Measurements from ENCODE around the gene ROR1. TPM values are rescaled to one million over a fixed set of nuclear protein-coding genes. Genes with fewer than 3 reads are reported as not detected.

The ROR1 gene
- total and polyA plus RNA-seq, 10 of the 15 experiments (the other 5 are each of a cell fraction or from before 2014, with no cell fraction given) = 0.02 to 0.08 (median 0.05) TPM; not detected in 6

DNA sequence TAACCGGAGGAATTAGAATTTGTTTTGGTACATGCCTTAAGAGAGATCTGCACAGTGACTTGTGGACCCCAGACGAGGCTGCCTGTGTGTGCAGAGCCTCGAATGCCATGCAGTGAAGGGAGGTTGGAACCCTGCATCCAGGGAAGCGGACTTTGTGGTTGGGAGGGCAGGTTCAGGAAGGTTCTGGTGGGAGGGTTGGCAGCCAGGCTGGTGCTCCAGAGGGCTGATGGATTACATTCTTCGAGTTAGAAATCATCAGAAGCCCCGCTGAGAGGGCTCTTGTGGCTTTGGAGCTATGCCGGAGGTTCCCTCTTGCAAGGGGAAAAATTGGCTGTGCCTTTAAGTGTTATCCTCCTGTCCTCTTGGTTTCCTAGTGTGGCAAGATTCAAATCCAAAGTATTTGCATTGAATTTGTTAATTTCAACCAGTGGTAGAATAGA is 21.1 kb downstream of the ROR1 start:
- in situ Hi-C loops (cut with MboI) = no loop called here
- no peak overlapping the region for H3K9ac ChIP-seq (ENCODE audit: control insufficient read depth, insufficient read depth, low read length)
- WGBS (ENCODE audit: insufficient coverage, insufficient replicate concordance, low lambda C conversion rate, missing lambda C conversion rate) = 23% methylated on average over 7 of the region's 7 CpGs
- ATAC-seq (no peak), FAIRE-seq (no peak), DNase-seq (ENCODE audit: low read depth, low spot score) (no peak)
- H4K20me1 ChIP-seq (ENCODE audit: control insufficient read depth, insufficient read depth) = no peaks in the 10 kb centered on the region
- no peaks in the 10 kb centered on the region for H3K9me3 ChIP-seq (replicated peaks; ENCODE audit: control insufficient read depth, insufficient read depth, low read length)
- H3K27ac ChIP-seq (ENCODE audit: control insufficient read depth, insufficient read depth) = no peak overlapping the region
- POLR2A ChIA-PET = interaction anchor here (0.6 kb wide), 1 partner anchor 318 kb away, joined by 3 read pairs; no protein-coding TSS in a partner anchor
- H3K27me3 ChIP-seq (replicated peaks in 1 of 2; ENCODE audit: control insufficient read depth in 2 of 2, insufficient read depth in 2 of 2, low read length in 1 of 2) = peaks cover 0 to 3% of the 10 kb centered on the region in 2 experiments; a peak in 2 of 4 replicates
- BruUV-seq (replicated peaks) = no TSS peak
- H3K79me2 ChIP-seq (ENCODE audit: control insufficient read depth, insufficient read depth, low read length) = no peaks in the 10 kb centered on the region
- intact Hi-C loops (cut with micrococcal nuclease; ENCODE audit: unreplicated experiment) = no loop called here
- RAD21 ChIA-PET (ENCODE audit: unreplicated experiment) = no interaction called here
- H3K4me1 ChIP-seq (ENCODE audit: control insufficient read depth, insufficient read depth, low read length) = no peaks in the 10 kb centered on the region
- TF ChIP-seq TBL1XR1 (IDR thresholded peaks at IDR 0.05; ENCODE audit: low read depth, low read length) (no peak), STAT1 (conservative IDR thresholded peaks at IDR 0.05) (no peak), EGR1 (IDR thresholded peaks at IDR 0.05; ENCODE audit: borderline replicate concordance in 1 of 2, low read depth in 2 of 2, low read length in 2 of 2) (no peak), MYC (IDR thresholded peaks at IDR 0.05; ENCODE audit: insufficient read depth, insufficient read length, insufficient replicate concordance, low read length, severe bottlenecking) (no peak), NBN (IDR thresholded peaks at IDR 0.05) (no peak), SMAD1 (IDR thresholded peaks at IDR 0.05; ENCODE audit: low read depth, partially characterized antibody) (no peak), PRDM15 (CRISPR knock-in tag; IDR thresholded peaks at IDR 0.05) (no peak), ZNF207 (IDR thresholded peaks at IDR 0.05; ENCODE audit: borderline replicate concordance) (no peak), SMARCA5 (IDR thresholded peaks at IDR 0.05) (no peak), POLR2A (IDR thresholded peaks at IDR 0.05; ENCODE audit: low read depth, low read length) (no peak), CBX3 (IDR thresholded peaks at IDR 0.05; ENCODE audit: borderline replicate concordance, low read depth) (no peak), SREBF1 (IDR thresholded peaks at IDR 0.05; ENCODE audit: low read length) (no peak), CBFB (IDR thresholded peaks at IDR 0.05; ENCODE audit: low read depth) (no peak), SIN3A (IDR thresholded peaks at IDR 0.05; ENCODE audit: low read depth, low read length) (no peak)
- TF ChIP-seq, protein P1, sequence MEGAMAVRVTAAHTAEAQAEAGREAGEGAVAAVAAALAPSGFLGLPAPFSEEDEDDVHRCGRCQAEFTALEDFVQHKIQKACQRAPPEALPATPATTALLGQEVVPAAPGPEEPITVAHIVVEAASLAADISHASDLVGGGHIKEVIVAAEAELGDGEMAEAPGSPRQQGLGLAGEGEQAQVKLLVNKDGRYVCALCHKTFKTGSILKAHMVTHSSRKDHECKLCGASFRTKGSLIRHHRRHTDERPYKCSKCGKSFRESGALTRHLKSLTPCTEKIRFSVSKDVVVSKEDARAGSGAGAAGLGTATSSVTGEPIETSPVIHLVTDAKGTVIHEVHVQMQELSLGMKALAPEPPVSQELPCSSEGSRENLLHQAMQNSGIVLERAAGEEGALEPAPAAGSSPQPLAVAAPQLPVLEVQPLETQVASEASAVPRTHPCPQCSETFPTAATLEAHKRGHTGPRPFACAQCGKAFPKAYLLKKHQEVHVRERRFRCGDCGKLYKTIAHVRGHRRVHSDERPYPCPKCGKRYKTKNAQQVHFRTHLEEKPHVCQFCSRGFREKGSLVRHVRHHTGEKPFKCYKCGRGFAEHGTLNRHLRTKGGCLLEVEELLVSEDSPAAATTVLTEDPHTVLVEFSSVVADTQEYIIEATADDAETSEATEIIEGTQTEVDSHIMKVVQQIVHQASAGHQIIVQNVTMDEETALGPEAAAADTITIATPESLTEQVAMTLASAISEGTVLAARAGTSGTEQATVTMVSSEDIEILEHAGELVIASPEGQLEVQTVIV (IDR thresholded peaks at IDR 0.05; ENCODE audit: borderline replicate concordance, partially characterized antibody) = no peak
- TF ChIP-seq, protein P2, sequence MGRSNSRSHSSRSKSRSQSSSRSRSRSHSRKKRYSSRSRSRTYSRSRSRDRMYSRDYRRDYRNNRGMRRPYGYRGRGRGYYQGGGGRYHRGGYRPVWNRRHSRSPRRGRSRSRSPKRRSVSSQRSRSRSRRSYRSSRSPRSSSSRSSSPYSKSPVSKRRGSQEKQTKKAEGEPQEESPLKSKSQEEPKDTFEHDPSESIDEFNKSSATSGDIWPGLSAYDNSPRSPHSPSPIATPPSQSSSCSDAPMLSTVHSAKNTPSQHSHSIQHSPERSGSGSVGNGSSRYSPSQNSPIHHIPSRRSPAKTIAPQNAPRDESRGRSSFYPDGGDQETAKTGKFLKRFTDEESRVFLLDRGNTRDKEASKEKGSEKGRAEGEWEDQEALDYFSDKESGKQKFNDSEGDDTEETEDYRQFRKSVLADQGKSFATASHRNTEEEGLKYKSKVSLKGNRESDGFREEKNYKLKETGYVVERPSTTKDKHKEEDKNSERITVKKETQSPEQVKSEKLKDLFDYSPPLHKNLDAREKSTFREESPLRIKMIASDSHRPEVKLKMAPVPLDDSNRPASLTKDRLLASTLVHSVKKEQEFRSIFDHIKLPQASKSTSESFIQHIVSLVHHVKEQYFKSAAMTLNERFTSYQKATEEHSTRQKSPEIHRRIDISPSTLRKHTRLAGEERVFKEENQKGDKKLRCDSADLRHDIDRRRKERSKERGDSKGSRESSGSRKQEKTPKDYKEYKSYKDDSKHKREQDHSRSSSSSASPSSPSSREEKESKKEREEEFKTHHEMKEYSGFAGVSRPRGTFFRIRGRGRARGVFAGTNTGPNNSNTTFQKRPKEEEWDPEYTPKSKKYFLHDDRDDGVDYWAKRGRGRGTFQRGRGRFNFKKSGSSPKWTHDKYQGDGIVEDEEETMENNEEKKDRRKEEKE (IDR thresholded peaks at IDR 0.05) = no peak
- no peak overlapping the region for H2AFZ ChIP-seq (ENCODE audit: control insufficient read depth, low read depth, low read length)
- no peaks in the 10 kb centered on the region for H3K36me3 ChIP-seq (ENCODE audit: control insufficient read depth in 2 of 2, insufficient read depth in 2 of 2, low read length in 1 of 2)
- H3K4me2 ChIP-seq (ENCODE audit: control insufficient read depth, insufficient read depth) = no peak overlapping the region
- H3K4me3 ChIP-seq = no peak overlapping the region
- CTCF ChIA-PET = no interaction called here
- SMC1A ChIA-PET (ENCODE audit: uncharacterized antibody, unreplicated experiment) = interaction anchor here (1.2 kb wide), 1 partner anchor 103 kb away, joined by 4 read pairs; no protein-coding TSS in a partner anchor
